C4-2B (cell line): ENCODE data around the gene P4HA1.

Source experiments
- CTCF ChIP-seq: fragments of 450-650 bp; conservative IDR thresholded peaks from 2 replicates; pipeline ENCODE4 v1.5.1; 2017; ENCODE audit warnings: mild to moderate bottlenecking
- ZFX ChIP-seq: fragments of 450-650 bp; IDR thresholded peaks from 2 replicates; pipeline ENCODE4 v1.6.1; 2017

- TF ChIP-seq CTCF = no peak
- no peak for TF ChIP-seq ZFX
Measured at GRCh38 chr10:73084209-73084608, 12.5 kb downstream of the P4HA1 start.
